Panc1 (cell line): ENCODE results near the gene TYRO3. TPM values are rescaled to one million over a fixed set of nuclear protein-coding genes. Genes with fewer than 3 reads are reported as not detected.

ENCODE experiments used
- ATAC-seq: fragments of 200-7000 bp; cut with Tn5 transposase; 2 replicates; pipeline ENCODE4 v1.9.1; 2020; ENCODE audit warnings: mild to moderate bottlenecking, moderate library complexity
- BruUV-seq: library from RNA; stranded (reverse); fragments of 400-500 nt; replicated peaks from 2 replicates; lab custom pipeline; 2021; lab: Mats Ljungman, UMichigan
- CTCF ChIA-PET: fragments of 300-600 bp; sonication (Branson Sonifier 250); formaldehyde crosslinking; loops from one replicate; lab custom pipeline; 2022; ENCODE audit warnings: antibody characterized with exemption; lab: Charles Lee
- POLR2A ChIA-PET: fragments of 300-600 bp; sonication (Branson Sonifier 250); formaldehyde crosslinking; loops from one replicate; lab custom pipeline; 2022; ENCODE audit warnings: antibody characterized with exemption; lab: Charles Lee
- DNase-seq: peaks from one replicate; pipeline ENCODE4 v3.0.0-alpha.2; 2010; ENCODE audit warnings: low read depth, low spot score
- H3K27ac ChIP-seq: 2 replicates; pipeline ENCODE4 v1.5.1; 2011; ENCODE audit warnings: mild to moderate bottlenecking, low read length, inconsistent platforms
- H3K27me3 ChIP-seq: fragments of 200-500 bp; sonication (Bioruptor generic); 2 replicates; pipeline ENCODE4 v1.6.0; 2014; ENCODE audit warnings: low read length, inconsistent platforms; ENCODE audit not compliant: control insufficient read depth, insufficient read depth
- H3K36me3 ChIP-seq: fragments of 200-500 bp; sonication (Bioruptor generic); 2 replicates; pipeline ENCODE4 v1.5.1; 2014; ENCODE audit warnings: inconsistent platforms, mild to moderate bottlenecking, low read length, moderate library complexity; ENCODE audit not compliant: control insufficient read depth, insufficient read depth
- H3K4me1 ChIP-seq: 2 replicates; pipeline ENCODE4 v1.5.1; 2011; ENCODE audit warnings: inconsistent platforms, mild to moderate bottlenecking, low read length, moderate library complexity; ENCODE audit not compliant: control insufficient read depth, insufficient read depth
- H3K4me3 ChIP-seq, 2 experiments: 2 replicates each; pipeline ENCODE4 v1.5.1; 2011 to 2012; ENCODE audit warnings: low read depth in 2 of 2, low read length in 2 of 2, mild to moderate bottlenecking in 2 of 2, inconsistent platforms in 1 of 2, moderate library complexity in 1 of 2
- H3K9me3 ChIP-seq: fragments of 200-500 bp; sonication (Bioruptor generic); 2 replicates; pipeline ENCODE4 v1.5.1; 2014; ENCODE audit warnings: low read depth, mild to moderate bottlenecking, inconsistent platforms, low read length, moderate library complexity; ENCODE audit not compliant: control insufficient read depth, insufficient read depth
- POLR2AphosphoS5 ChIP-seq: IDR thresholded peaks from 2 replicates; pipeline ENCODE4 v1.6.1; 2012; ENCODE audit warnings: mild to moderate bottlenecking, low read depth, low read length, moderate library complexity
- SIN3A ChIP-seq: IDR thresholded peaks from 2 replicates; pipeline ENCODE4 v1.6.1; 2012; ENCODE audit warnings: low read depth, mild to moderate bottlenecking, low read length, moderate library complexity, borderline replicate concordance; ENCODE audit not compliant: insufficient read depth
- TCF7L2 ChIP-seq: IDR thresholded peaks from 2 replicates; pipeline ENCODE4 v1.6.1; 2011; ENCODE audit warnings: mild to moderate bottlenecking, low read depth, low read length, inconsistent platforms
- in situ Hi-C: cut with HindIII; loops from 2 replicates; pipeline ENCODE4 v1.10.0; 2016; ENCODE audit warnings: low sequenced_read_pairs, low pct_unique_long_range_greater_than_20kb
- intact Hi-C: fragments of 100-400 bp; cut with micrococcal nuclease; formaldehyde crosslinking; loops from one replicate; pipeline ENCODE4 v1.10.0; 2022; ENCODE audit not compliant: unreplicated experiment
- total RNA-seq: library from RNA; stranded (reverse); gene quantifications from one replicate; pipeline ENCODE4 v1.2.1, GENCODE V29; 2021; ENCODE audit not compliant: unreplicated experiment
- TF ChIP-seq, protein P1 (sequence below): fragments of 450-650 bp; IDR thresholded peaks from 2 replicates; pipeline ENCODE4 v1.5.1; 2017; ENCODE audit warnings: mild to moderate bottlenecking
- TF ChIP-seq, protein P2 (sequence below), 2 experiments: IDR thresholded peaks; 2 replicates each; pipeline ENCODE4 v1.6.1; 2011 to 2012; ENCODE audit warnings: low read depth in 2 of 2, control low read depth in 1 of 2, low read length in 1 of 2, mild to moderate bottlenecking in 1 of 2, moderate library complexity in 1 of 2; ENCODE audit not compliant: insufficient read depth in 1 of 2

TYRO3 gene
- total RNA-seq, 1 experiment from 2014 or later = 41.7 TPM

DNA sequence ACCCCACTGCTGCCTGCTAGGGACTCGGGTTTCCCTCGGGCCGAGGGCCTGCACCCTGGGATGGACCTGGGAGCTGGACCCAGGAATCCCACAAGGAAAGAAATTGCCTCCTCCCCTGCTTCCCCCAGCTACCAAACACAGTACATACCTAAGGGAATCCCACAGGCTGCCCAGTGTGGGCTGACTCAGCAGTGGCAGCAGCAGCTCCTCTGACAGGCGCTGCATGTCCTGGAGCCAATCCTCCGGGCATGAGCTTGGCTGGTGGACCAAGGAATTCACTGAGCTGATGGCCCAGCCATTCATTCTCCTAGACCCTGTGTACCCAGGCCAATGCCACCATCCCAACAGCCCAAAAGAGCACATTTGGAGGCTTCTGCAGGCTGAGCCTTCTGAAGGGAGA, 35.9 kb upstream of the TYRO3 start:
- TF ChIP-seq TCF7L2 = no peak
- no peak for TF ChIP-seq POLR2AphosphoS5
- TF ChIP-seq, protein P1, sequence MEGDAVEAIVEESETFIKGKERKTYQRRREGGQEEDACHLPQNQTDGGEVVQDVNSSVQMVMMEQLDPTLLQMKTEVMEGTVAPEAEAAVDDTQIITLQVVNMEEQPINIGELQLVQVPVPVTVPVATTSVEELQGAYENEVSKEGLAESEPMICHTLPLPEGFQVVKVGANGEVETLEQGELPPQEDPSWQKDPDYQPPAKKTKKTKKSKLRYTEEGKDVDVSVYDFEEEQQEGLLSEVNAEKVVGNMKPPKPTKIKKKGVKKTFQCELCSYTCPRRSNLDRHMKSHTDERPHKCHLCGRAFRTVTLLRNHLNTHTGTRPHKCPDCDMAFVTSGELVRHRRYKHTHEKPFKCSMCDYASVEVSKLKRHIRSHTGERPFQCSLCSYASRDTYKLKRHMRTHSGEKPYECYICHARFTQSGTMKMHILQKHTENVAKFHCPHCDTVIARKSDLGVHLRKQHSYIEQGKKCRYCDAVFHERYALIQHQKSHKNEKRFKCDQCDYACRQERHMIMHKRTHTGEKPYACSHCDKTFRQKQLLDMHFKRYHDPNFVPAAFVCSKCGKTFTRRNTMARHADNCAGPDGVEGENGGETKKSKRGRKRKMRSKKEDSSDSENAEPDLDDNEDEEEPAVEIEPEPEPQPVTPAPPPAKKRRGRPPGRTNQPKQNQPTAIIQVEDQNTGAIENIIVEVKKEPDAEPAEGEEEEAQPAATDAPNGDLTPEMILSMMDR = no peak
- TF ChIP-seq, protein P2, sequence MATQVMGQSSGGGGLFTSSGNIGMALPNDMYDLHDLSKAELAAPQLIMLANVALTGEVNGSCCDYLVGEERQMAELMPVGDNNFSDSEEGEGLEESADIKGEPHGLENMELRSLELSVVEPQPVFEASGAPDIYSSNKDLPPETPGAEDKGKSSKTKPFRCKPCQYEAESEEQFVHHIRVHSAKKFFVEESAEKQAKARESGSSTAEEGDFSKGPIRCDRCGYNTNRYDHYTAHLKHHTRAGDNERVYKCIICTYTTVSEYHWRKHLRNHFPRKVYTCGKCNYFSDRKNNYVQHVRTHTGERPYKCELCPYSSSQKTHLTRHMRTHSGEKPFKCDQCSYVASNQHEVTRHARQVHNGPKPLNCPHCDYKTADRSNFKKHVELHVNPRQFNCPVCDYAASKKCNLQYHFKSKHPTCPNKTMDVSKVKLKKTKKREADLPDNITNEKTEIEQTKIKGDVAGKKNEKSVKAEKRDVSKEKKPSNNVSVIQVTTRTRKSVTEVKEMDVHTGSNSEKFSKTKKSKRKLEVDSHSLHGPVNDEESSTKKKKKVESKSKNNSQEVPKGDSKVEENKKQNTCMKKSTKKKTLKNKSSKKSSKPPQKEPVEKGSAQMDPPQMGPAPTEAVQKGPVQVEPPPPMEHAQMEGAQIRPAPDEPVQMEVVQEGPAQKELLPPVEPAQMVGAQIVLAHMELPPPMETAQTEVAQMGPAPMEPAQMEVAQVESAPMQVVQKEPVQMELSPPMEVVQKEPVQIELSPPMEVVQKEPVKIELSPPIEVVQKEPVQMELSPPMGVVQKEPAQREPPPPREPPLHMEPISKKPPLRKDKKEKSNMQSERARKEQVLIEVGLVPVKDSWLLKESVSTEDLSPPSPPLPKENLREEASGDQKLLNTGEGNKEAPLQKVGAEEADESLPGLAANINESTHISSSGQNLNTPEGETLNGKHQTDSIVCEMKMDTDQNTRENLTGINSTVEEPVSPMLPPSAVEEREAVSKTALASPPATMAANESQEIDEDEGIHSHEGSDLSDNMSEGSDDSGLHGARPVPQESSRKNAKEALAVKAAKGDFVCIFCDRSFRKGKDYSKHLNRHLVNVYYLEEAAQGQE (IDR thresholded peaks at IDR 0.05; ENCODE audit: insufficient read depth in 1 of 2, low read depth in 2 of 2, low read length in 1 of 2) = no peak
- no peak for TF ChIP-seq SIN3A
- CTCF ChIA-PET = no interaction called here
- Histone ChIP-seq H3K9me3 (no peaks in the 10 kb centered on the region), H3K36me3 (peaks cover 3% of the 10 kb centered on the region; the same call in 1 of the 2 replicates), H3K27ac (no peak overlapping the region), H3K4me1 (no peaks in the 10 kb centered on the region), H3K27me3 (no peaks in the 10 kb centered on the region), H3K4me3 (no peak overlapping the region)
- POLR2A ChIA-PET = no interaction called here
- no peak for DNase-seq
- in situ Hi-C loops (no loop called here), intact Hi-C loops (no loop called here)
- no TSS peak for BruUV-seq
- ATAC-seq = peak; percentile 38; the same call in 1 of the 2 replicates

DNA sequence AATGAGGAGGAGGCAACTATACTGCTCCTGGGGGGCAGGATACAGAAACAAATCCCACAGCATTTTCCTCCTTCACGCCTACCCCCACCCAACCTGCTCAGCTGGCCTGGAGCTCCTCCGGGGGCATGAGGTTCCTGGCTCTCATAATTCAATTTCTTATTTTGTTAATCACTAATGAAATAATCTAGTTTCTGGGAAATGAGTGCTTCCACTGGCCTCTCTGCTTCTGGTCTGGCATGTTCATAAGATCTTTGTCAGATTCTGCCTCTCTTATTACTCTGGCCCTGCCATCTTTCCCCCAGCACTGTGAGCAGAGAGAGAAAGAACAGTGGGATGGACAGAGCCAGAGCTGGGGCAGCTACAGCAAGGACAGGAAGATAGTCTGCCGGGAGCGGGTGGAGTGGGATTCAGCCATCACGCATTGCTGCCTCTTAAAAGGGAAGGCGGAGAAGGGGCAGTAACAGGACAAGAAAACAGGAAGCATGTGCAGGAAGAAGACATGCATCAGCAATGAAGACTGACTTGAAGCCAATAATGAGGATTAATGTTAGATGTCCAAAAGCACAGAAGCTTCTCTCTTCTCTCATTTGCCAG, 28.6 kb upstream of the TYRO3 start:
- intact Hi-C loops = no loop called here
- CTCF ChIA-PET = no interaction called here

More for the DNA sequence above, 28.6 kb upstream of the TYRO3 start:
- DNase-seq = no peak
- Histone ChIP-seq H3K9me3 (no peaks in the 10 kb centered on the region), H3K27me3 (no peaks in the 10 kb centered on the region), H3K4me1 (no peaks in the 10 kb centered on the region), H3K27ac (no peak overlapping the region), H3K36me3 (peaks cover 3% of the 10 kb centered on the region; the same call in 1 of the 2 replicates), H3K4me3 (no peak overlapping the region)
- in situ Hi-C loops = no loop called here
- no peak for ATAC-seq
- TF ChIP-seq, protein P2 (IDR thresholded peaks at IDR 0.05; ENCODE audit: insufficient read depth in 1 of 2, low read depth in 2 of 2, low read length in 1 of 2) = no peak
- TF ChIP-seq POLR2AphosphoS5 (no peak), TCF7L2 (no peak)
- BruUV-seq = no TSS peak
- POLR2A ChIA-PET = no interaction called here
